DMS 273 treated with DMSO at 0.1 percent for 48 hours (cell line): ENCODE results near the gene NCBP3.
"Not testable (repeated sequence)": the region's sequence is repeated elsewhere in the genome, so short reads cannot be mapped to it uniquely, and the experiment has no call there.

ENCODE experiments used
- DNase-seq: peaks from one replicate; lab custom pipeline; 2025; lab: John Stamatoyannopoulos, UW

NCBP3 gene

GRCh38 chr17:3880983-3881382, 34.9 kb upstream of the NCBP3 start:
- DNase-seq, result no peak

DNA sequence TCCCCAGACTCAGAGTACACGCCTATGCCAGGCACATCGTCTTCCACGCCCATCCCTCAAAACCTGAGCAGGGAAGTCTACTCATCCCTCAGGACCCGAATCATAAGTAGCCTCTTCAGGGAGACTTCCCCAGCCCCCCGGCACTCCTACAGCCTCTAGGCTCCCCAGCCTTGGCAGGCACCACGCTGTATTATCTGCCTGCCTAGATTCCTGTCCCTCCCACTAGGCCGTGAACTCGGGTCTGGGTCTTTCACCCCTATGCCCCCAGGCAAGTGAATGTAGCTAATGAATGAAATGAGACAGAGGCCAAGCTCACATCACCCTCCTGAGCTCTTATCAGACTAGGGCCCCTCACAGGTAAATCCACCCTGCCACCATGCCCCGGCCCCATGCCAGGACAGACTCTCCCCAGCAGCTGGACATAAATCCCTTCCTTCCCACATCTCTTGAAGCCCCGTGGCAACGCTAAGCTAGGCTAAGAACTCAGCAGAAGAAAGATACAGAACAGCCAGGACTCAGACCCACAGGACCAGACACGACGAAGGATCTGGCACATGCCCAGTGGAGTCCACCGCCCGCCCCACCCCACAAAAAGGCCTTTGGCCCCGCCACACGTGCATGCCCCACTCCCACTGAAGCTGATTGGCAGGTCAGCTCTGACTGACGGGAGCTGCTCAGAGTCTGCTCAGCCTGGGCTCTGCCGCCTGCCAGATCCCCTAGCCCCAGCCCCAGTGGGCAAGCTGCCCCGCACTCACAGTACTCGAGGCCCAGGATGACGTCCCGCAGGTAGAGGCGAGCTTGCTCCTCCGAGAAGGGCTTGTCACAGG, 33.8 kb upstream of the NCBP3 start:
- peak; percentile 35 for DNase-seq

DNA sequence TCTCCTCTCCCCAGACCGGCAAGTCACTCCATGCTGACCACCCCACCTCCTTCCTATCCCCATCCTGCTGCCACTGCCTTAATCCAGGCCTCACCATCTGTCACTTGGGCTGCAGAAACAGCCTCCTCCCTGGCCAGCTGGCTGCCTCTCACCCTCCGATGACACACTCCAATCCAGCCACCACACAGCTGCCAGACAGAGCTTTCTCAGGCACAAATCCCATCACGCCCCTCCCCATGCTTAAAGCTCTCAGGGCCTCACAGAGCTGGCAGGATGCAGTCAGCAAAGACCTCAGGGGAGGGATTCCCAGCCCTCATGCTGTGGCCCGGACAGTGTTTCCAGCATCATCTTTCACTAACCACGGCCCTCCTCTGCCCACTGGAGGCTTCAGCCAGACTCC, 33.1 kb upstream of the NCBP3 start:
- DNase-seq, result peak; percentile 98

DNA sequence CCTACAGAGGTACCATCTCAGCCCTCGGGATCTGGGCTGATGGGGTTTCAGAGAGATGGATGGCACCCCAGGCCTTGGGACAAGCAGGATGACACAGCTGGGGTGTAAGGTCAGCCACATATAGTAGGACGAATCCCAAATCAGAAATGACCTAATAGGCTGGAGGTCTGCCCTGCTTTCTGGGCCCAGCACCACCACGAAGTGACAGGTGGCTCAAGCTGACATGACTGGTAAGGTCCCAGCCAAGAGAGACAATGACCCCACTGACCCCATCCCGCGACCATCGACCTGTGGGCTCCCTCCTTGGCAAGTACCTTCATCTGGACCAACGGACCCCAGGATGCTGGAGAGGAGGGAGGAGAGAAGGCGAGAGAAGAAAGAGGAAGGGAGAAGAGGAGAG, 31.2 kb upstream of the NCBP3 start:
- DNase-seq, result no peak

- DNase-seq, result no peak
Observed at GRCh38 chr17:3875317-3875716, 29.3 kb upstream of the NCBP3 start.

DNA sequence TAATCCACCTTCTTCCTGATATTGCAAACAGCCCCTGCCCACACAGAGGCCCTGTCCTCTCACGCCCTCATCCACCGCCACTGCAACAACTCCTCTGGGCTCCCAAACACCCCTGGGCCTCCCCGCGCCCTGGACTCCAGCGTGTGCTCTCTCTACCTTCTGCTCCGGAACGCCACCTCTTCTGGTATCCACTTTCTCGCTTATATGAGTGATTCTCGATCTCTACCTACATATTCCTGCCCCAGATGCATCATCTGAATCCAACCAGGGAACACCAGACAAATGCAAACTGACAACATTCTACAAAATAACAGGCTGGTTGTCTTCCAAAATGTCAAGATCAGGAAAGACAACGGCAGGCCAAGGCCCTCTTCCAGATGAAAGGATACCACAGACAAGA, 27.8 kb upstream of the NCBP3 start:
- DNase-seq, result no peak

- DNase-seq, result no peak
Observed at GRCh38 chr17:3870871-3871306, 24.8 kb upstream of the NCBP3 start.

- no peak for DNase-seq
Observed at GRCh38 chr17:3867606-3868005, 21.6 kb upstream of the NCBP3 start.

- DNase-seq, result no peak
Observed at GRCh38 chr17:3867106-3867505, 21.1 kb upstream of the NCBP3 start.

DNA sequence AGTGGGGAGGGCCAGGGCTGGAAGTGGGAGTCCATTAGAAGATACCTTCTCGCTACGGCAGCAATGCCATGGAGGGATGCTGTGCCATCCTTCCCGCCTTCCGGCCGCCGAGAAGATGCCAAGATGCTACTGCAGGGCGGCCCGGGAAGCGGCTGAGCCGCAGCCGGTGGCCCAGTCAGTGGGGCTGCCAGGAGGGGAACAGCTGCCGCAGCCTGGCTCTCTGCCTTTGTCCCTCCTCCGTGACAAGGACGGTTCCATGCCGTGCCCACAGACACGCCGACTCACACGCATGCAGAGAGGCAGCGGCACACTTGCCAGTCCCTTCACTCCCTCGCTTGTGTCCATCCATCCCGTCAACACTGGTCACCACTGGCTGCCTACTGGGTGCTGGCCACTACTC, 20.2 kb upstream of the NCBP3 start:
- DNase-seq, result no peak

GRCh38 chr17:3865176-3865575, 19.1 kb upstream of the NCBP3 start:
- no peak for DNase-seq

- no peak for DNase-seq
Observed at GRCh38 chr17:3864534-3864933, 18.5 kb upstream of the NCBP3 start.

GRCh38 chr17:3861761-3862681, 16.0 kb upstream of the NCBP3 start:
- DNase-seq, result no peak

- DNase-seq, result no peak
Observed at GRCh38 chr17:3860939-3861700, 15.1 kb upstream of the NCBP3 start.

- no peak for DNase-seq
Observed at GRCh38 chr17:3859940-3860339, 13.9 kb upstream of the NCBP3 start.

- DNase-seq, result no peak
Observed at GRCh38 chr17:3857261-3858105, 11.4 kb upstream of the NCBP3 start.

DNA sequence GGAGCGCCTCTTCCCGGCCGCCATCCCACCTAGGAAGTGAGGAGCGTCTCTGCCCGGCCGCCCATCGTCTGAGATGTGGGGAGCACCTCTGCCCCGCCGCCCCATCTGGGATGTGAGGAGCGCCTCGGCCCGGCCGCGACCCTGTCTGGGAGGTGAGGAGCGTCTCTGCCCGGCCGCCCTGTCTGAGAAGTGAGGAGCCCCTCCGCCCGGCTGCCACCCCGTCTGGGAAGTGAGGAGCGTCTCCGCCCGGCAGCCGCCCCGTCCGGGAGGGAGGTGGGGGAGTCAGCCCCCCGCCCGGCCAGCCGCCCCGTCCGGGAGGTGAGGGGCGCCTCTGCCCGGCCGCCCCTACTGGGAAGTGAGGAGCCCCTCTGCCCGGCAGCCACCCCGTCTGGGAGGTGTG, 8.2 kb upstream of the NCBP3 start:
- DNase-seq, result not testable (repeated sequence)

DNA sequence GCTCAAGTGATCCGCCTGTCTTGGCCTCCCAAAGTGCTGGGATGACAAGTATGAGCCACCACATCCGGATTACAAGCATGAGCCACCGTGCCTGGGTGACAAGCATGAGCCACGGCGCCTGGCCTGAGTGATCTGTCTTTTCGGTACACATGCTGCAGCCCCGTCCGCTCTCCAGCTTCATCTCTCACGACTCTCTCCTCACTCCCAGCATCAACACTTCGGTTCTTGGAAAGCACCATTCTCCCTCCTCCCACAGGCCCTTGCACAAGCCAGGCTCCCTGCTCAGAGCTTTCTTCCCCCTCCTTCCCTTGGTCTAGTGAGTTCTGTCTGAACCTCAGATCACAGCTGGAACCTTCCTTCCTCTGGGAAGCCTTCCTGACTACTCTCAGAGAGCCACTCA, 6.5 kb upstream of the NCBP3 start:
- no peak for DNase-seq

DNA sequence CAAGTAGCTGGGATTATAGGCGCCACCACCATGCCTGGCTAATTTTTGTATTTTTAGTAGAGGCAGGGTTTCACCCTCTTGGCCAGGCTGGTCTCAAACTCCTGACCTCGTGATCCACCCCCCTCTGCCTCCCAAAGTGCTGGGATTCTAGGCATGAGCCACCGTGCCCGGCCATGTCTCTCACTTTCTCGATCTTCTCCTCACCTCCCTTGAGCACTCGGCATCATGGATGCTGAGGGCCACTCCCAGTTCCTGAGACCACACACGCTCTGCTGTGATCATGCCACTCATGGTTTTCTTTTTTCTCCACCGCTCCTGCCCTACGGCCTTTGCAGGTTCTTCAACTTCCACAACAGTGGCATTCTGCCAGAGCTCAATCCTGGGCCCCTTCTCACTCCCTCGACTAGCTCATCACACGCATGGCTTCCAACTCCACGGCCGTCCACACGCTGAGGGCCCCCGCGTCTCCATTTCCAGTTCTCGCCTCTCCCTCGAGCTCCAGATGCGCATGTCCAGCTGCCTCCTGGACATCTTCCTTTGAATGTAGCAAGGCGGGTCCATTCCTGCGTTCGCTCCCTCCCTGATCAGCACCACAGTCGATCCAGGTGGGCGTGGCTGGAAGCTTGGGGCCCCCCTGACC, 5.5 kb upstream of the NCBP3 start:
- DNase-seq, result no peak

- no peak for DNase-seq
Observed at GRCh38 chr17:3848229-3848835, 2.3 kb upstream of the NCBP3 start.
